Suppressor macrophage treated with lipopolysaccharide for 1 hour (primary cell): ENCODE data around the gene MYL7.

Experiments
- DNase-seq, 3 donors: peaks; one replicate each; pipeline ENCODE4 v3.0.0-alpha.2; 2020 to 2022

Gene MYL7

GRCh38 chr7:44167920-44168319 is 26.8 kb upstream of the MYL7 start:
- peak; percentile 24 to 42 (median 42) for DNase-seq

- DNase-seq, result no peak
Measured at GRCh38 chr7:44163591-44163990, 22.5 kb upstream of the MYL7 start.

DNA sequence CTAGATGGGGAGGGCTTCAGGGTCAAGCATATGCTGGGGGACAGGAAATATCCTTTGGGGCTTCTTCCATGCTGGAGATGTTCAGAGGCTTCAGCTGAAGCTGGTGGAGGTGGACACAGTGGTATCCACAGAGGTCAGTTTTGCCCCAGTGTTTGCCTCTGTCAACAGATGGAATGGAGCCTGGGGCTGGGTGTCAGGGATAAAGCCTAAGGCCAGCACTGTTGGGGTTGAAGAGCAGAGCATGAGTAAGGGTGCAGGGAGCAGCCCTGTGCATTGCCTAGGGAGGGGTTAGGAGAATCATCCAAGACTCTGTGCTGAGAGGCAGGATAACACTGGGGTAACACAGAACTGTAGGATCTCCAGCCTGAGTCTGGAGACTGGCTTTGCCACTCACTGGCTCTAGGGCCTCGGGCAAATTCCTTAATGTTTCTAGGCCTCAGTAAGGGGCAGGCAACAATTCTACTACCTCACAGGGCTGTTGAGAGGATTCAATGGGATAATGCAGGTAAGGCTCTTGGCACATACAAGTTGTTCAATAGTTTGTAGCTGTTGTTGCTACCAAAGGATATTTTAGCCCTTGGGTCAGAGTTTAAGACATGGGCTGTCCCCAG is 21.8 kb upstream of the MYL7 start:
- no peak for DNase-seq

GRCh38 chr7:44162179-44162578 is 21.0 kb upstream of the MYL7 start:
- DNase-seq, result no peak

GRCh38 chr7:44161371-44161770 is 20.2 kb upstream of the MYL7 start:
- DNase-seq, result no peak

- DNase-seq, result no peak
Measured at GRCh38 chr7:44159824-44160630, 18.9 kb upstream of the MYL7 start.

DNA sequence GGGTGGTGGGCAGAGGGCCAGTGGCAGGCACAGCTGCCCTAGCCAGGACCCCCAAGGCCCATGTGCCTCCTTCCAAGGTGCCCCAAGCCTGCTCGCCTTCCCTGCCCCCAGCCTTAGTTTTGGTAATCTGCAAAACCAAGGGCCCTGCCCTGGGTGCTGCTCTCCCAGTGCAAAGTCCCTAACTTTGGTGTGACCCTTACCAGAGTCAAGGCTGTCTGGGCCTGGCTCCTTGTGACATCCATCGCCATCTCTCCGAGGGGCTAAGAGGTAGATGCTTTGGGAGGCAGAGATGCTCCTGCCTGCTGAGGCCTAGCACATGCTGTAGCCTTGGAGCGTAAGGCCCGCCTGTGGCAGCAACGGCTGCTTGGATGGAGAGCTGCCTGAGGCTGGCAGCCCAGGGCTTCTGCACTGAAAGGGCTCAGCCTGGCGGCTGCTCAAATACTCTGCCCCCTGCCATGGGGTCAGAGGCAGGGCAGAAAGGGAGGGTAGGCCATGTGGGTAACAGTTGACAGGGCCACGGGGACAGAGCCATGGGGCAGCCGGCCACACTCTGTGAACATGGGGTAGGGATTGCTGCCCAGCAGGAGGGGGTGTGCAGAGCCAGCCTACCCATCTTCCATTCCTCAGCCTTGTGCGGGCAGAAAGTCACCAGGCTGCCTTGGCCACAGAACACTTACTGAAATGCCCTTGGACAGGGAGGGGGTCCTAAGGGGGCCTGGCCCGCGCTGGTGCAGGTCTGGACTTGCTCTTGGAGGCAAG is 17.9 kb upstream of the MYL7 start:
- no peak for DNase-seq

DNA sequence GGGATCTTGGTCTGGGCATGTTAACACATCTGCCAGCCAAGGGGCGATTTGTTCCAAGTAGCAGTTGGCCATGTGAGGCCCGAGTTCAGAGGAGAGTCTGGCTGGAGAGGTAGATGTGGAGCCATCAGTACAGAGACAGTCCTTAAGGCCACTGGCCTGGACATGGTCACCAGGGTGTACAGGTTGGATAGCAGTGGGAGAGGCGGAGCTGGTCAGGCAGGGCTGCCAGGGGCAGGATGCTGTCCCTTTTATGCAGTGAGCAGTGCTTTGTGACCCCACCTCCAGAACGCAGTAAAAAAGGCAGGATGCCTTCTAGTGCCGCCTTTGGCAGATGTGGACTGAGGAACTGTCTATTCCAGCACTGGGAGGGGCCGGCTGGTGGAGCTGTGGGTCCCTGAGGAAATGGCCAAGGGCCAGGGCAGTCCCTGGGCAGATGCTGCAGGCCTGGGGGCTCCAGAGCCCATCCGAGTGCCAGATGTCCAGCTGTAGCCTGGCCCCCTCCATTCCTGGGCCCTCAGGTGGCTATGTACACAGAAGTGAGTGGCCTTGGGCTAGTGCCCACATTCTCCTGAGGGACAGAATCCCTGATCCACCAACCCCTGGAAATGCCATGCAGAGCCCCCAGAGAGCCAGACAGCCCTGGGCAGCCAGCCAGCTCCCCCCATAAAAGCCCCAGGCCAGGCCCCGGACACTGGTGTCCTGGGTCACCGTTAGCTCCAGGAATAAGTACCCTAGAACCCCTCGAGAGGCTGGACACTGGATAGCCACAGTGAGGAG is 17.2 kb upstream of the MYL7 start:
- no peak for DNase-seq

DNA sequence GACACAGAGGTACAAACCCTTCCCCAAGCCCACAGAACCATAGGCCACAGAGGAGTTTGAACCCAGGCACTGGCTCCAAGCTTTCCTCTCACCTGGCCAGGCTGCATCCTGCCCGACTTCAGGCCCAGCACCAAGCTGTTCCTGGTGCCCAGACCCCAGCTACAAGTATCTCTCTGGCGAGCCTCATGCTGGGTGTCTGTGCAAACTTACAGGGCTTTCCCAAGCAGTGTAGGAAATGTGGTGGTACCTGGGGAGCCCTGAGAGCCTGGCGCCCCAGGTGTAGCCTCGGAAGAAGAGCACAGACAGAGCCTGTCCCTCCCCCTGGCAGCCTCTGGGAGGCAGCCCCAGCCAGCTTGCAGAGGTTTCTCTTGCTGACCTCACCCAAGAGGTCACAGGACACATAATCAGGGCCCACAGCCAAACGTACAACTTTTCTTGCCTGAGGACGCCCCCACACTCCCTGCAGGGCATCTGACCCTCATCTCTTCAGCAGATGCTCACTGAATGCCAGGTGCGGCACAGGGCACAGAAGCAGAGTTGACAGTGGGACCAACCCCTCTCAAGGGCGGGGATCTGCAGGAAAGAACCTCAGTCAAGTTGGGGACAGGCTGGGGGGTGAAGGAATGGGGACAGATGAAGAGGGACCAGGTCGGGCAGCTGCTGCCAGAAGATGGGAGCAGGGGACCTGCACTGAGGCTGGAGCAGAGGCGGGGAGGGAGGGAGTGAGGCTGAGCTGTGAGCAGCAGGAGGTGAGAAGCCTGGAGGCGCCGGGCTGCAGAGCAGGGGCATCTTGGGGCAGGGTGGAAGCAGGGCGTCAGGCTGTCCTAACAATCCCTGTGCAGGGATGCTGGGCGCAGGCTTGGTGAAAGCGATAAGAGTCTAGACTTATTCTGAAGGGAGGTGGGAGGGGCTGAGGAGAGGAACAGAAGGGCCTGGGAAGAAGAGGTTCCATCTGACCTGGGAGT is 16.3 kb upstream of the MYL7 start:
- DNase-seq, result no peak

- no peak for DNase-seq
Measured at GRCh38 chr7:44156453-44157010, 15.4 kb upstream of the MYL7 start.

- no peak for DNase-seq
Measured at GRCh38 chr7:44155191-44156185, 14.4 kb upstream of the MYL7 start.

GRCh38 chr7:44154703-44155102 is 13.6 kb upstream of the MYL7 start:
- DNase-seq, result no peak

DNA sequence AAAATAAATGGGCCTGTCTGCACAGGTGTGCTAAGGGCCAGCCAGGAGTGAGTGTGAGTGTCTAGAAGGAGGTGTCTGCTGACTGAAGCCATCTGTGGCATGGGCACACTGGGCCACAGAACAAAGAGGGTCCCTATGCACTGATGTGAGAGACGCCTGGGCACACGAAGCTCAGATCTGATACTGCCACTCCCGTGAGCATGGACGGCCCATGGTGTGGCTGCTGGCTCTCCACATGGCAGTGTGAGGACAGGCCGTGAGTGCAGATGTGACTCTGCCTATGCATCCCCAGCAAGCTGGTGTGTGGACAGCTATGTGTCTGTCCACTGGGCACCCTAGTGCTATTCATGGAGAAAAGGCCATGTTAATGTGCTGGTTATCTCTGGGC is 12.8 kb upstream of the MYL7 start:
- no peak for DNase-seq

DNA sequence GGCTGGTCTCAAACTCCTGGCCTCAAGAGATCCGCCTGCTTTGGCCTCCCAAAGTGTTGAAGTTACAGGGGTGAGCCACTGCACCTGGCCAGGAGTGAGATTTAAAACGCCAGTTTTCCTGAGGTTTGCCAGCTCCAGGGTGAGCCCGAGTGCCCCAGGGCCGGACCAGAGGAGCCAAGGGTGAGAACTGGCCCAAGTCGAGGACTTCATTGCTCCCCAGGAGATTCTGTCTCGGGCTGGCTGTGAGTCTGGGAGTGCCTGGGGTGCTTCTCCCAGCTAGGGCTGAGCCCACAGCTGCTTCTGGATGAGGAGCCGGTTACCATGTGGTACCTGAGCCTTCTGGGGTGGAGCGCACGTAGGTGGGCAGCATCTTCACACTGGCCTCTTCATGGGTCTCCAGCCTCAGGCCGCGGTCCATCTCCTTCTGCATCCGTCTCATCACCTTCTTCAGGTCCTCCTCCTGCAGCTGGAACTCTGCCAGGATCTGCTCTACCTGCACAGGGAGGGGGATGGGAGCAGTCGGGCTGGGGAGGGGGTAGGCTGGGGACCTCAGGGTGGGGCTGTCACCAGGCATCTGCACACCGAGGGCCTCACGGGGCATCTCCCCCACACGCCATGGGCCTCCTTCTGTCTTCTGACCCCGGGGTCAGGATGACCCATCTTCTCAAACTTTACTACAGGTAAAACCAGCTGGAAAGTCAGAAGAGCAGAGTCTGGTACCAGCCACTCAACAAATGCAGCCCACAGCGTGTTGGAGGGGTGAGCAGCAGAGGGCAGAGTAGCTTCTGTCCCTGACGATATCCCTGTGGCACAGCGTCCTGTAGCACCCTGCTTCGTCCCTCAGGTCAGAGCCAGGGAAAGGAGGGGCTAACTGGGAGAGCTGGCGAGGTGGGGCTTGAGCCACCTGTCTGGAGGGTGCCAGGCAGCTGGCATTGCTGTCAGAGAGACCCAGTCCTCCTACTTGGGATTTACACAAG is 12.1 kb upstream of the MYL7 start:
- DNase-seq, result no peak

DNA sequence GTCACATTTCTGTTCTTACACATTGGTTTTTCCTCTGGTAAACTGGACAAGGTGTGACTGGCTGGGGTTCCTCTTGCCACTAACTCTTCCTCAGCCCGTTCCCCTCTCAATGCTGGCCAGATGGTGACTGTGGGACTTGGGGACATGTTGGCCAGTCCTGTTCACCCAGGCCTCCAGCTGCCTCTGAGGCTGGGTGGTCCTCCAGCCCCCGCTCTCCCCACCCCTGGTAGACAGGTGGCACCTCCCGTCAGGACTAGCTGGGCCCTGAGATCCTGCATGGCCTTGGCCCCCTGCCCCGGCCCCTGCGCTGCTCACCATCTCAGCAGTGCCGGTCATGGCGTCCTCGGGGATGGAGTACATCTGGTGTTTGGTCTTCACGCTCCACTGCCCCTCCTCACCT is 10.8 kb upstream of the MYL7 start:
- no peak for DNase-seq

DNA sequence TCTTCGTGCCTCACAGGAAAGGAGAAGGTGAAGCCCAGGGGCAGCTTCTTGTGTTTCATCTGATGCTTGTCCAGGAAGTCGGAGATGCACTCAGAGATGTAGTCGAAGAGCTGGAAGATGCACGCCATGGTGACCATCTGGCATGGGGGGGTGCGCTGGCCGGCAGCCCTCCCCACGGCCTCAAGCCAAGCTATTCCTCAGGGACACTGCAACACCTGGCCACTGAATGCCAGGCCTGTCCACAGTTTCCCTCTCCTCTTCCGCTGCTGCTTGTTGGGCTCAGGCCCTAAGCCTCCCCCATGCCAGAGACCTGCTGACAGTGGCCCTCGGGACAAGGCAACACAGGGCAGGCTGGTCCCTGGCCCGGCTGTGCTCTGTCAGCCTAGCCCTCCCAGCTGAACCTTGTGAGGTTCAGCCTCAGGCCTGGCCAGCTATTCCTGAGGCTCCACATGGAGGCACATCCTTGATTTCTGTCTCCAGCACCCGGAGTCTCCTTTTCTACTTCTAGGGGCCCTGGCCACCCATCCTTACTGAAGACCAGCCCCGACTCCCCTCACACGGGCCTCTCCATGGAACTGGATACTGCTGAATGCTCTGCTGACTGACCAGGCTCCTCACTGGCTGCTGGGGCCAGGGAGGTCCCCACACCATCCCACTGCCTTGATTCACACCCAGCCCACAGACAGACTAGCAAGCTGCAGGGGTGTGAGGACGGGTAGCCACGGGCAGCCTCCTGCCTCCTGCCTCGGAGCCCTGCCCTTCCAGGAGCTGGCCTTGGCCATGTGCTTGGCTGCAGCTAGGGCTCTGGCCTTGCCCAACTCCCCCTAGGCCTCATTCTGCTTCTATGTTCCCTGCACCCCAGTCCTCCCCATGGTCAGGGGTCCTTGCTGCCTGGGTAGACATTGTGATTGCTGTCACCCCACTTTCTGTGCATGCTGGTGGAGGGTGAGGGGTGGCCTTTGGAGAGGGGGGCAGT is 10.1 kb upstream of the MYL7 start:
- no peak for DNase-seq

GRCh38 chr7:44150466-44150832 is 9.3 kb upstream of the MYL7 start:
- DNase-seq, result no peak
